Measurements from ENCODE around the gene LAMA5. TPM values are rescaled to one million over a fixed set of nuclear protein-coding genes. Genes with fewer than 3 reads are reported as not detected.

Gene LAMA5
- total RNA-seq, 4 donors from 2014 or later, result 95.2 to 230 (median 139) TPM

- 76 to 78% methylated on average over 12 to 13 of the region's 13 CpGs for WGBS, 2 donors
- no peak overlapping the region for H3K4me3 ChIP-seq
- H3K4me1 ChIP-seq, result no peaks in the 10 kb centered on the region
- peaks cover 0 to 83% (median 8%) of the 10 kb centered on the region in 3 donors for H3K36me3 ChIP-seq
- H3K27ac ChIP-seq, result no peak overlapping the region
- H3K27me3 ChIP-seq, result no peaks in the 10 kb centered on the region
- no peaks in the 10 kb centered on the region for H3K9me3 ChIP-seq
- DNase-seq (ENCODE audit: low spot score in 2 of 2), result no peak
- TF ChIP-seq CTCF (IDR thresholded peaks at IDR 0.05) (no peak), EP300 (IDR thresholded peaks at IDR 0.05) (no peak), POLR2A (IDR thresholded peaks at IDR 0.05) (no peak)
Observed at GRCh38 chr20:62274332-62274950, 92.7 kb downstream of the LAMA5 start.

- Histone ChIP-seq H3K27ac (no peak overlapping the region), H3K9me3 (no peaks in the 10 kb centered on the region), H3K4me3 (no peak overlapping the region), H3K36me3 (peaks cover 0 to 84% (median 5%) of the 10 kb centered on the region in 3 donors), H3K4me1 (no peaks in the 10 kb centered on the region), H3K27me3 (no peaks in the 10 kb centered on the region)
- TF ChIP-seq POLR2A (IDR thresholded peaks at IDR 0.05) (no peak), EP300 (IDR thresholded peaks at IDR 0.05) (no peak), CTCF (IDR thresholded peaks at IDR 0.05) (no peak)
- no peak for DNase-seq (ENCODE audit: low spot score in 2 of 2)
- WGBS, 2 donors, result 94 to 96% methylated on average over 18 of the region's 18 CpGs
Observed at GRCh38 chr20:62273416-62273815, 93.7 kb downstream of the LAMA5 start.

GRCh38 chr20:62272200-62272599 lies 94.9 kb downstream of the LAMA5 start:
- H3K27ac ChIP-seq, result no peak overlapping the region
- peaks cover 0 to 87% (median 5%) of the 10 kb centered on the region in 3 donors for H3K36me3 ChIP-seq
- no peak for TF ChIP-seq CTCF (IDR thresholded peaks at IDR 0.05)
- TF ChIP-seq POLR2A (IDR thresholded peaks at IDR 0.05), result no peak
- no peak for TF ChIP-seq EP300 (IDR thresholded peaks at IDR 0.05)
- no peaks in the 10 kb centered on the region for H3K4me1 ChIP-seq
- WGBS, 2 donors, result 85 to 100% methylated on average over 2 to 9 of the region's 10 CpGs
- no peaks in the 10 kb centered on the region for H3K9me3 ChIP-seq
- no peak overlapping the region for H3K4me3 ChIP-seq
- DNase-seq (ENCODE audit: low spot score in 2 of 2), result no peak
- H3K27me3 ChIP-seq, result no peaks in the 10 kb centered on the region

- no peak for DNase-seq (ENCODE audit: low spot score in 2 of 2)
- TF ChIP-seq EP300 (IDR thresholded peaks at IDR 0.05) (no peak), CTCF (IDR thresholded peaks at IDR 0.05) (no peak)
- Histone ChIP-seq H3K4me3 (no peak overlapping the region), H3K27me3 (no peaks in the 10 kb centered on the region), H3K4me1 (no peaks in the 10 kb centered on the region), H3K36me3 (peaks cover 0 to 87% (median 5%) of the 10 kb centered on the region in 3 donors), H3K9me3 (no peaks in the 10 kb centered on the region), H3K27ac (no peak overlapping the region)
- 88 to 89% methylated on average over 15 to 17 of the region's 17 CpGs for WGBS, 2 donors
Observed at GRCh38 chr20:62269871-62270270, 97.2 kb downstream of the LAMA5 start.

GRCh38 chr20:62269378-62269777 lies 97.7 kb downstream of the LAMA5 start:
- WGBS, 2 donors, result 77 to 87% methylated on average over 12 to 14 of the region's 14 CpGs
- no peak for DNase-seq (ENCODE audit: low spot score in 2 of 2)
- Histone ChIP-seq H3K4me3 (no peak overlapping the region), H3K27me3 (no peaks in the 10 kb centered on the region), H3K27ac (no peak overlapping the region), H3K4me1 (no peaks in the 10 kb centered on the region), H3K36me3 (peaks cover 0 to 87% (median 5%) of the 10 kb centered on the region in 3 donors), H3K9me3 (no peaks in the 10 kb centered on the region)
- TF ChIP-seq POLR2A (IDR thresholded peaks at IDR 0.05), result no peak
- no peak for TF ChIP-seq EP300 (IDR thresholded peaks at IDR 0.05)
- TF ChIP-seq CTCF (IDR thresholded peaks at IDR 0.05), result no peak
